DMS153 treated with DMSO at 0.1 percent for 48 hours (cell line): ENCODE measurements around the gene CAMKK1.
A peak's percentile ranks its signal among the peaks of the same experiment; 100 is the strongest.

Experiments used
- DNase-seq: peaks from one replicate; lab custom pipeline; 2025; ENCODE audit not compliant: unreplicated experiment; lab: John Stamatoyannopoulos, UW

The CAMKK1 gene

GRCh38 chr17:3897731-3898130, 4.9 kb upstream of the CAMKK1 start:
- no peak for DNase-seq

GRCh38 chr17:3896968-3897235, 4.0 kb upstream of the CAMKK1 start:
- no peak for DNase-seq

- no peak for DNase-seq
Observed at GRCh38 chr17:3896108-3896967, 3.5 kb upstream of the CAMKK1 start.

GRCh38 chr17:3895354-3895753, 2.5 kb upstream of the CAMKK1 start:
- no peak for DNase-seq

- DNase-seq = no peak
Observed at GRCh38 chr17:3894911-3895343, 2.1 kb upstream of the CAMKK1 start.

GRCh38 chr17:3894188-3894587, 1.3 kb upstream of the CAMKK1 start:
- DNase-seq = no peak

- no peak for DNase-seq
Observed at GRCh38 chr17:3893720-3894116, 865 bp upstream of the CAMKK1 start.

- no peak for DNase-seq
Observed at GRCh38 chr17:3892095-3892998, 506 bp downstream of the CAMKK1 start.

GRCh38 chr17:3891626-3892094, 1.2 kb downstream of the CAMKK1 start:
- no peak for DNase-seq

GRCh38 chr17:3890878-3891219, 2.0 kb downstream of the CAMKK1 start:
- DNase-seq = no peak

GRCh38 chr17:3890082-3890877, 2.6 kb downstream of the CAMKK1 start:
- no peak for DNase-seq

- DNase-seq = no peak
Observed at GRCh38 chr17:3889325-3890012, 3.4 kb downstream of the CAMKK1 start.

GRCh38 chr17:3888343-3889171, 4.3 kb downstream of the CAMKK1 start:
- DNase-seq = peak; percentile 34

- no peak for DNase-seq
Observed at GRCh38 chr17:3887804-3888203, 5.0 kb downstream of the CAMKK1 start.

GRCh38 chr17:3887394-3887793, 5.5 kb downstream of the CAMKK1 start:
- no peak for DNase-seq

- DNase-seq = no peak
Observed at GRCh38 chr17:3886776-3887175, 6.1 kb downstream of the CAMKK1 start.

GRCh38 chr17:3885970-3886369, 6.9 kb downstream of the CAMKK1 start:
- DNase-seq = no peak

GRCh38 chr17:3885271-3885670, 7.6 kb downstream of the CAMKK1 start:
- no peak for DNase-seq

- DNase-seq = no peak
Observed at GRCh38 chr17:3884188-3884587, 8.7 kb downstream of the CAMKK1 start.

GRCh38 chr17:3882276-3882675, 10.6 kb downstream of the CAMKK1 start:
- no peak for DNase-seq
